ENCODE results near the gene MSH2. TPM values are rescaled to one million over a fixed set of nuclear protein-coding genes. Genes with fewer than 3 reads are reported as not detected.

Gene MSH2
- total and polyA plus RNA-seq, 2 of the 13 experiments (the other 11 are each of a cell fraction or from before 2014, with no cell fraction given): 19.9 to 76.3 TPM

- Histone ChIP-seq H3K4me1 (ENCODE audit: insufficient read depth, low read length) (peaks cover 72% of the 10 kb centered on the region), H3K79me2 (ENCODE audit: insufficient read depth, low read length) (no peaks in the 10 kb centered on the region), H3K9me3 (ENCODE audit: low read length) (no peaks in the 10 kb centered on the region), H3K9ac (ENCODE audit: insufficient read depth, low read depth, low read length) (no peak overlapping the region), H3K4me3 (replicated peaks in 1 of 3; ENCODE audit: insufficient read depth in 1 of 3, low read depth in 2 of 3, low read length in 3 of 3) (peak overlapping the region in 2 of 3 experiments; percentile 1 to 26; a peak in 2 of 6 replicates), H3K27me3 (ENCODE audit: control insufficient read depth in 1 of 2, insufficient read depth in 2 of 2, low read length in 2 of 2) (no peaks in the 10 kb centered on the region), H3K27ac (ENCODE audit: extremely low read length, insufficient read depth, low read length) (no peak overlapping the region), H3K36me3 (replicated peaks in 1 of 2; ENCODE audit: control insufficient read depth in 1 of 2, insufficient read depth in 2 of 2, low read length in 2 of 2) (no peaks in the 10 kb centered on the region), H2AFZ (ENCODE audit: low read length) (no peak overlapping the region), H3K4me2 (ENCODE audit: low read depth, low read length) (peak overlapping the region; percentile 71), H4K20me1 (ENCODE audit: insufficient read depth, low read length) (no peaks in the 10 kb centered on the region)
- in situ Hi-C loops (cut with HindIII; ENCODE audit: extremely low pct_ligation_motif_present, low pct_unique_long_range_greater_than_20kb): no loop called here
- ChIA-PET CTCF (ENCODE audit: low intra/inter-chr PET ratio, low total read pairs) (no interaction called here), POLR2A (interaction anchor here (1.1 to 3.0 kb wide), 4 partner anchors 9 to 33 kb away, joined by 3 to 26 read pairs (median 4); no protein-coding TSS in a partner anchor)
- BruUV-seq (replicated peaks): no TSS peak
- intact Hi-C loops (cut with micrococcal nuclease; ENCODE audit: unreplicated experiment): no loop called here
- ATAC-seq: no peak
- 39% methylated on average over 5 of the region's 5 CpGs for WGBS (ENCODE audit: low lambda C conversion rate)
- no peak for DNase-seq (ENCODE audit: low spot score)
- no peak for FAIRE-seq
- TF ChIP-seq ARID4A (CRISPR knock-in tag; IDR thresholded peaks at IDR 0.05; ENCODE audit: borderline replicate concordance): 0 out of 2 replicates have a peak, but pooled peaks have one; percentile 17
- no peak for TF ChIP-seq ZBTB7B (CRISPR knock-in tag; IDR thresholded peaks at IDR 0.05)
- TF ChIP-seq PAXIP1 (CRISPR knock-in tag; conservative IDR thresholded peaks at IDR 0.05): 0 out of 2 replicates have a peak, but pooled peaks have one; percentile 3
- 0 out of 2 replicates have a peak, but pooled peaks have one; percentile 22 for TF ChIP-seq ZNF724P (CRISPR knock-in tag; IDR thresholded peaks at IDR 0.05; ENCODE audit: borderline replicate concordance)
- TF ChIP-seq NFAT5 (CRISPR knock-in tag; IDR thresholded peaks at IDR 0.05): no peak
- TF ChIP-seq DPF2 (CRISPR knock-in tag; IDR thresholded peaks at IDR 0.05; ENCODE audit: borderline replicate concordance, low read depth): no peak
- TF ChIP-seq THYN1 (CRISPR knock-in tag; IDR thresholded peaks at IDR 0.05; ENCODE audit: borderline replicate concordance, low read depth): no peak
- TF ChIP-seq GATA4 (IDR thresholded peaks at IDR 0.05; ENCODE audit: borderline replicate concordance, low read depth): 0 out of 2 replicates have a peak, but pooled peaks have one; percentile 2
- TF ChIP-seq ZNF75D (CRISPR knock-in tag; IDR thresholded peaks at IDR 0.05; ENCODE audit: borderline replicate concordance): no peak
- no peak for TF ChIP-seq REPIN1 (CRISPR knock-in tag; IDR thresholded peaks at IDR 0.05; ENCODE audit: borderline replicate concordance, low read depth)
Measured at GRCh38 chr2:47354848-47355204, 48.1 kb upstream of the MSH2 start.
